ENCODE data around the gene SLC7A10. TPM values are rescaled to one million over a fixed set of nuclear protein-coding genes. Genes with fewer than 3 reads are reported as not detected.

The SLC7A10 gene
- total RNA-seq, 1 donor from 2014 or later, result 5.4 TPM

GRCh38 chr19:33261511-33262189, 36.0 kb upstream of the SLC7A10 start:
- Histone ChIP-seq H3K27me3 (no peaks in the 10 kb centered on the region), H3K4me3 (no peak overlapping the region), H3K27ac (no peak overlapping the region), H3K9me3 (no peaks in the 10 kb centered on the region), H3K4me1 (no peaks in the 10 kb centered on the region), H3K36me3 (no peaks in the 10 kb centered on the region)
- intact Hi-C loops (cut with DNase I), result no loop called here
- DNase-seq (ENCODE audit: extremely low spot score in 2 of 2), result no peak
- TF ChIP-seq CTCF (IDR thresholded peaks at IDR 0.05) (no peak), POLR2AphosphoS5 (IDR thresholded peaks at IDR 0.05; ENCODE audit: insufficient read depth in 1 of 2, low read depth in 1 of 2) (no peak), POLR2A (IDR thresholded peaks at IDR 0.05) (no peak)

GRCh38 chr19:33260628-33261418, 35.2 kb upstream of the SLC7A10 start:
- Histone ChIP-seq H3K36me3 (no peaks in the 10 kb centered on the region), H3K4me3 (no peak overlapping the region), H3K9me3 (no peaks in the 10 kb centered on the region), H3K4me1 (no peaks in the 10 kb centered on the region), H3K27me3 (no peaks in the 10 kb centered on the region), H3K27ac (no peak overlapping the region)
- intact Hi-C loops (cut with DNase I), result no loop called here
- no peak for DNase-seq (ENCODE audit: extremely low spot score in 2 of 2)
- TF ChIP-seq POLR2AphosphoS5 (IDR thresholded peaks at IDR 0.05; ENCODE audit: insufficient read depth in 1 of 2, low read depth in 1 of 2) (no peak), CTCF (IDR thresholded peaks at IDR 0.05) (no peak), POLR2A (IDR thresholded peaks at IDR 0.05) (no peak)

- H3K27ac ChIP-seq, result no peak overlapping the region
- no peaks in the 10 kb centered on the region for H3K4me1 ChIP-seq
- no peaks in the 10 kb centered on the region for H3K36me3 ChIP-seq
- intact Hi-C loops (cut with DNase I), result no loop called here
- no peak overlapping the region for H3K4me3 ChIP-seq
- DNase-seq (ENCODE audit: extremely low spot score in 2 of 2), result no peak
- no peaks in the 10 kb centered on the region for H3K27me3 ChIP-seq
- H3K9me3 ChIP-seq, result no peaks in the 10 kb centered on the region
- TF ChIP-seq POLR2A (IDR thresholded peaks at IDR 0.05) (no peak), CTCF (IDR thresholded peaks at IDR 0.05) (no peak), POLR2AphosphoS5 (IDR thresholded peaks at IDR 0.05; ENCODE audit: insufficient read depth in 1 of 2, low read depth in 1 of 2) (no peak)
These were observed 33.9 kb upstream of the SLC7A10 start for GRCh38 chr19:33259539-33259938.

- no peak for DNase-seq (ENCODE audit: extremely low spot score in 2 of 2)
- H3K9me3 ChIP-seq, result no peaks in the 10 kb centered on the region
- H3K27ac ChIP-seq, result no peak overlapping the region
- no peak overlapping the region for H3K4me3 ChIP-seq
- H3K4me1 ChIP-seq, result no peaks in the 10 kb centered on the region
- no peak for TF ChIP-seq POLR2A (IDR thresholded peaks at IDR 0.05)
- intact Hi-C loops (cut with DNase I), result no loop called here
- no peaks in the 10 kb centered on the region for H3K36me3 ChIP-seq
- no peaks in the 10 kb centered on the region for H3K27me3 ChIP-seq
These were observed 32.2 kb upstream of the SLC7A10 start for GRCh38 chr19:33257828-33258227.

- Histone ChIP-seq H3K27ac (no peak overlapping the region), H3K9me3 (no peaks in the 10 kb centered on the region), H3K27me3 (no peaks in the 10 kb centered on the region), H3K4me3 (no peak overlapping the region), H3K4me1 (no peaks in the 10 kb centered on the region), H3K36me3 (no peaks in the 10 kb centered on the region)
- TF ChIP-seq CTCF (IDR thresholded peaks at IDR 0.05) (no peak), POLR2AphosphoS5 (IDR thresholded peaks at IDR 0.05; ENCODE audit: insufficient read depth in 1 of 2, low read depth in 1 of 2) (no peak), POLR2A (IDR thresholded peaks at IDR 0.05) (no peak)
- intact Hi-C loops (cut with DNase I), result no loop called here
- DNase-seq (ENCODE audit: extremely low spot score in 2 of 2), result no peak
These were observed 30.6 kb upstream of the SLC7A10 start for GRCh38 chr19:33256261-33256660.

Data from vagina (tissue), 2 donors.